Right ventricle myocardium inferior (tissue), 1 donor: Measurements from ENCODE around the gene IGFBPL1. TPM values are rescaled to one million over a fixed set of nuclear protein-coding genes. Genes with fewer than 3 reads are reported as not detected.
"Not testable (repeated sequence)": the region's sequence is repeated elsewhere in the genome, so short reads cannot be mapped to it uniquely, and the experiment has no call there.

Source experiments
- ATAC-seq: fragments of 200-7000 bp; cut with Tn5 transposase; one replicate; pipeline ENCODE4 v1.9.1; 2020; ENCODE audit warnings: mild to moderate bottlenecking, moderate library complexity
- DNase-seq: peaks from one replicate; pipeline ENCODE4 v3.0.0; 2021; ENCODE audit errors: missing footprints
- intact Hi-C: fragments of 100-400 bp; cut with DNase I; formaldehyde crosslinking; loops from one replicate; pipeline ENCODE4 v1.11.0; 2022
- total RNA-seq: library from RNA; stranded (reverse); fragmentation: NEBNext Ultra II Directional; extraction: Animal tissue kit (Norgen Biotek cat#: 25700); gene quantifications from one replicate; pipeline ENCODE4 v1.2.1, GENCODE V29; 2021
- donor health status: DM: no; HTN: yes; CAD: no; lungs with severe emphysema.

IGFBPL1 gene
- total RNA-seq, 1 donor from 2014 or later = not detected

DNA sequence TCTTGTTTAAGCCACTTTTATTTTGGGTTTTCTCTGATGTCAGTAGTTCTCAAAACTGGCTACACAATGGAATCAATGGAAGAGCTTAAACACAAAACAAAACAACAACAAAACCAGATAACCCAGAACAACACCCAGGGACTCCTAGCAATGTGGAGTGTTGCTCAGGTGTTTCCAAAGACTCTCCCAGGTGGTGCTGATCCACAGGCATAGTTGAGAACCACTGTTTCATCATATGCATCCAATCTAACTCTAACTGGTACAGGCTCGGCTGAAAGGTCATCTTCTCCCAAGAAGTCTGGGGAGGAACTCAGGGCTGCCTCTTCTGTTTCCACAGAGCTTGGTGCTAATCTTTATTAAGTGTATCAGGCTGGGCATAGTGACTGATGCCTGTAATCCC lies 37.2 kb downstream of the IGFBPL1 start:
- ATAC-seq = no peak
- DNase-seq = no peak
- intact Hi-C loops = no loop called here

DNA sequence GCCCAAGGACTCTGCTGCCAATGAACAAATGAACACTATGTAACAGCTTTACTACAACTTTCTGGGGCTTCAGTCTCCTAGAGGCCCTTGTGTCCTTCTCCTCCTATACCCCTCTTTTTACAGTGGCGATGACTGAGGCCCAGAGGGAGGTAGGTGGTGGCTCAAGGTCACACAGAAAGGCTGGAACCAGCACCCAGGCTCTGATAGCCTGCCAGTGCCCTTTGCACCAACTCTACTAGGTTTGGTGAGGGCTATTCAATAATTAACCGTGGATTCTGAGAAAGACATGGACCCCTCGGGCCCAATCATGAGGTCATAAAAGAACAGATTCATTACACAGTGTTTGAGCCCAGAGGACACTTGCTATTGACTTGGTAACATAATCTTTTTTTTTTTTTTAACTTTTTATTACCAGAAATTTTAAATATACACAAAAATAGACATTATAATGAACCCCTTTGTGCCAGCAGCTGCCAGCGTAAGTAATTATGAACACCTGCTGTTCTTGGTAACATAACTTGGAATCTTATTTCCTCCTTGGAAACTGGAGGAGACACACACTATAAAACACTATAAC lies 37.8 kb downstream of the IGFBPL1 start:
- ATAC-seq (no peak), DNase-seq (no peak)
- intact Hi-C loops = no loop called here

DNA sequence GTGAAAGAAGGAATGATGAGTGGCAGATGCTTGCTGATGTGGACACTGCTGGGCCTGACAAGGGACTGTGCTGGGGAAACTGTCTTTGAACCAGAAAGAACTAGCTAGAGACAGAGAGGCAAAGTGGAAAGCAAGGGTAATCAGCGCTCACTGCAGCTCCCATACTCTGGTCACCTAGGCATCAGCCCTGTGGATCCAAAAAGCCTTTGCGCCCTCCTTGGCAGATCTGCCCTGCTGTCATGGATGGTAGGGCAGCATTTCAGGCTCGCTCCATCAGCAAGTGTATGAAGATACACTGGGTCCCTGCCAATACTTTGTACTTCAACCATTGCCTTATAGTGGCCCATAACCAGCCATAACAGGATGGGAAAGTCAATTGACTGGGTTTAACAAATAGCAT lies 38.4 kb downstream of the IGFBPL1 start:
- intact Hi-C loops = no loop called here
- ATAC-seq = no peak
- DNase-seq = no peak

DNA sequence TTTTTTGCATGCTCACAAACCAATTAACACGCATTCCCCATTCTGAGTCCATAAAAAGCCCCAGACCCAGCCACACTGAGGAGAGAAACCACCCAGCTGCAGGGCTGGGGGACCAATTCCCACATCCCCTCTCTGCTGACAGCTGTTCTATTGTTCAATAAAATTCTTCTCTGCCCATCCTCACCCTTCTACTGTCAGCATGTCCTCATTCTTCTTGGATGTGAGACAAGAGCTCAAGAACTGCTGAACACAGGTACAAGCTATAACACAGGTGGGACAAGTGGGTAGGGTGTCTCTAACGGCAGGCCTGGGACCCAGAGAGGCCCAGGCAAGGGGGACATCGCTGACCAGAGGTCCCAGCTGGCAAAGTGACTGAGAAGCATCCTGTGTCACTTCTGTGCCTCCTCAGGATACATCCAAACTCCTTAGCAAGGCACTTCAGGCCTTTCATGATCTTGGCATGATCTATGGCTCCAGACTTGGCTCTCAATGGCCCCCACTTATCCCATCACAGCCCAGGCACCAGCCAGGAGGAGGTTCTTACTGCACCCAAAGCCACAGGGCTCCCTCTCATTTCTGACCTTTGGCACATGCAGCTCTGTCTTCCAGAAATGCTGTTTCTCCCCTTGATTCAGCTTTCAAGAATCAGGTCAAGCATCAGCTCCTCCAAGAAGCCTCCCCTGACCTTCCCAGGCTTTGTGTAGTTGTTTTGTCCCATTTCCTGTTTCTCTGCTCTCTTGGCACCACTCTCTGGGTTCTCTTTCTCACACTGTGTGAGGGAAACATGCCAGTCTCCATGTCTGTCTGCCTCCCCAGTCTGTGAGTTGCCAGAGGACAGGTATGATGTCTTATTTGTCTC lies 39.0 kb downstream of the IGFBPL1 start:
- ATAC-seq = no peak
- intact Hi-C loops = no loop called here
- no peak for DNase-seq

DNA sequence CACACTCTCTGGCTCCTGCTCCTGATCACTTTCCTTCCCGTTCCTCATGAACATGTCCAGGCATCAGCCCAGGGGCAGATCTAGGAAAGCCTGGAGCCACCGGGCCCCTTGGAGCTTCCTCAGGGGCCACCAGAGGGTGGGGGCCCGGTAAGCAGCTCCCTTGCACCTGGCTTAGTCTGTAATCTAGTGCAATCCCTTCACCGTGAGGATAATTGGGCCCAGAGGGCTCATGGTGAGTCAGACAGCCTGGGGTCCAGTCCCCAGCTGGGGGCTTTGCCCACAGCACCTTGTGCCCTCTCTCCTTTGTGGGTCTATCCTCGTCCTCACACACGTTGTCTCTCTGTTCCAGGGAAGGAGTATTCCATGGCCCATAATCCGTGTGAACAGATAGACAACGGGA lies 42.1 kb downstream of the IGFBPL1 start:
- ATAC-seq = no peak
- intact Hi-C loops = no loop called here
- DNase-seq = no peak

DNA sequence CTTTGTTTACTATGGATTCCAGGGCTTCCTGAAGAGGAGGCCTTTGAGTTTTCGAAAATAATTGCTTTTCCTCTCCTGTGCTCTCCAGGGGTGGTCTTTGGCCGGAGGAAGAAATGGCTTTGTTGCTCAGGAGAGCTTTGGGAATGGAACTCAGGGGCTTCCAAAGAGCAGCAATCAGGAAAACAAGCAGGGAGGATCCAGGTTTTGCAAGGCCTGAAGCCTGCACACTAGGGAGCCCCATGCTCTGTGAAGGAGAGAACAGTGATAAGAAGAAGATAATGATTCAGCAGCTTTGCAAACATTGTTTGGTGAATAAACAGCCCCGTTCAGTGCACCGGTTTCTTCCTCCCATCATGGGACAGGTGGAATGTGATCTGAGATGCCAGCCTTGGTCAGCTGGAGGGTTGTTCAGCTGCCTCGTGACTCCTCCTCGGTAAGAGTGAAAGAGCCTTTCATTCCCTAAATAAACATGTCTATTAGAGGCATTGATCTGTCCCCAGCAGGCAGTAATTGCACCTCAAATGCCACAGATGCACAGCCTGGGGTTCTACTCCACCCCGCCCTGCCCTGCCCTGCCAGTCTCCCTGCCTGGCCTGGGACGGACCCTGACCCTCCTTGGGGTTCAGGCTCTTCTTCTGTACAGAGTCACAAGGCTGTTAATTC lies 43.3 kb downstream of the IGFBPL1 start:
- ATAC-seq = no peak
- DNase-seq = no peak
- intact Hi-C loops = no loop called here

DNA sequence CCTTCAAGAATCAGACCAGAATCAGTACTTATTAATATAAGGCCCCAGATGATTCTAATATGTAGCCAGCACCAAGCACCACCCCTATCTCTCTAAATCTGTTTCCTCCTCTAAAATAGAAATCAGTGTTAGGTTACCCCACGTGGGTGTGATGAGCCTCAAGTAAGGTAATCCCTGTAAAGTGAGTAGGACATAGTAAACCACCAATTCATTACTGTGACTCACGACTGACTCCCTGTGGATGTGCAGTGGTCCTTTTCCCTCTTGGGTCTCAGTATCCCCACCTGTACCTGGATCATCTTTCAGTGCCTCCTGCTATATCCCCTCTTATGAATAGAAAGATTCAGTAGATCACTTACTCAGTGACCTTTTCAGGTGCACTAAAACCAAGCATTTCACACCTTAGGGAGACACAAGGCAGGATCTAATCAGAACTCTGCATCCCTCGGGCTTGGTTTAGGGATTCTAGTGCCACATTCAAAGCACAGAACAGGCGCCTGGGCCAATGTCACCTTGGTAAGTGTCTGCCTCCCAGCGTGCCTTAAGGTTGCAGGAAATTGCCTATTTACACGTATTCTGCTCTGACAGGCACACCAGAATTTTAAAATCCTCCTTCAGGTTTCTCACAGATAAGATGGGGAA lies 43.9 kb downstream of the IGFBPL1 start:
- DNase-seq (no peak), ATAC-seq (no peak)
- intact Hi-C loops = no loop called here

DNA sequence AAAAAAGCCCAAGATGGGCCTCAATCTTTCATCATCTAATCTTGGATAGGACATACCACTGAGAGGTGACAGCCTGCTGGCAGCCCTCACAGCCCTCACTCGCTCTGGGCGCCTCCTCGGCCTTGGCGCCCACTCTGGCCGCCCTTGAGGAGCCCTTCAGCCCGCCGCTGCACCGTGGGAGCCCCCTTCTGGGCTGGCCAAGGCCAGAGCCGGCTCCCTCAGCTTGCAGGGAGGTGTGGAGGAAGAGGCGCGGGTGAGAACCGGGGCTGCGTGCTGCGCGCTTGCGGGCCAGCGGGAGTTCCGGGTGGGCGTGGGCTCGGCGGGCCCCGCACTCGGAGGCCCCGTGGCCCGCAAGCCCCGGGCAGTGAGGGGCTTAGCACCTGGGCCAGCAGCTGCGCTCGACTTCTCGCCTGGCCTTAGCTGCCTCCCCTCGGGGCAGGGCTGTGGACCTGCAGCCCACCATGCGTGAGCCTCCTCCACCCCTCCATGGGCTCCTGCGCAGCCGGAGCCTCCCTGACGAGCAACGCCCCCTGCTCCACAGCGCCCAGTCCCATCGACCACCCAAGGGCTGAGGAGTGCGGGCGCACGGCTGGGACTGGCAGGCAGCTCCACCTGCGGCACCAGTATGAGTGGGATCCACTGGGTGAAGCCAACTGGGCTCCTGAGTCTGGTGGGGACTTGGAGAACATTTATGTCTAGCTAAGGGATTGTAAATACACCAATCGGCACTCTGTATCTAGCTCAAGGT lies 46.7 kb downstream of the IGFBPL1 start:
- intact Hi-C loops, ATAC-seq, DNase-seq: not testable (repeated sequence)

DNA sequence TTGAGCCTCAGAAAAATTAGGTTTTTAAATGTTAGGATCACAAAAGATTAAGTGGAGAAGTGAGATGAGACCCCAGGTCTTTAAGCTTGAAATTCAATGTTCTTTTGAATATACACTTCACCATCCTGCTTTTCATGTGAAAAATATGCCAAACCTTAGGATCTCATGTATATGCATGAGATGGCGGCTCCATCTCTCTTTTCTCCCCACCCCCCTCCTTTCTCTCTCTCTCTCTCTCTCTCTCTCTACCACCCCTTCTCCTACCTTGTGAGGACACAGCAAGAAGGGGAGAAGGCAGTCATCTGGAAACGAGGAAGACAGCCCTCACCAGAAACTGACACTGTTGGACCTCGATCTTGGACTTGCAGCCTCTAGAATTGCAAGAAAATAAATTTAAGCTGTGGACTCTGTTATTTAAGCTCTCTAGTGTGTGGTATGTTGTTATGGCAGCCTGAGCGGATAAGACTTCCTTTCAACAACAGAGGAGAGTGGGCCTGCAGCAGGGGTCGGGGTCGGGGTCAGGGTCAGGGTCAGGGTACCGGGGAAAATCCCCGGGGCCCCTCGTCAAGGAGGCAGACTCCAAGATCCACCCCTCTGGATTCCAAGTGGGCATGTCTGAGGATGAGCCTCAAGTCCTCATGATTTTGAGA lies 48.1 kb downstream of the IGFBPL1 start:
- ATAC-seq (no peak), DNase-seq (no peak)
- intact Hi-C loops = no loop called here

DNA sequence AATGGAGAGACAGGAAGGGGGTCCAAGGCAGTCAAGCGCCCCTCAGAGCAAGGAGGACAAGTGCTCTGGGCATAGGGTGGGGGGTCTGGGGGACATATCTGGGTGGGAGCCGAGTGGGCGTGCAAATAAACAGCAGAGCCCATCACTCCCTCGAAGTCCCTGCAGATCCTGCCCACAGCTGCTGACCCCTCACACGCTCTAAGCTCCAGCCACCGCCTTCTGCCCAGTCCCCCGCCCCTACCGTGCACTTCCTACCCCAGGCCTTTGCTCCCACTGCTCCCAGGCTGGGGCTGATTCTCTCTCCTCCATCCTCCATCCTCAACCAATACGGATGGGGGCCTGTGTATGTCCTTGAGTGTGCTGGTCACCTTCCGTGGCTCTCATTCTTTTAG lies 48.7 kb downstream of the IGFBPL1 start:
- intact Hi-C loops = no loop called here
- ATAC-seq = no peak

DNA sequence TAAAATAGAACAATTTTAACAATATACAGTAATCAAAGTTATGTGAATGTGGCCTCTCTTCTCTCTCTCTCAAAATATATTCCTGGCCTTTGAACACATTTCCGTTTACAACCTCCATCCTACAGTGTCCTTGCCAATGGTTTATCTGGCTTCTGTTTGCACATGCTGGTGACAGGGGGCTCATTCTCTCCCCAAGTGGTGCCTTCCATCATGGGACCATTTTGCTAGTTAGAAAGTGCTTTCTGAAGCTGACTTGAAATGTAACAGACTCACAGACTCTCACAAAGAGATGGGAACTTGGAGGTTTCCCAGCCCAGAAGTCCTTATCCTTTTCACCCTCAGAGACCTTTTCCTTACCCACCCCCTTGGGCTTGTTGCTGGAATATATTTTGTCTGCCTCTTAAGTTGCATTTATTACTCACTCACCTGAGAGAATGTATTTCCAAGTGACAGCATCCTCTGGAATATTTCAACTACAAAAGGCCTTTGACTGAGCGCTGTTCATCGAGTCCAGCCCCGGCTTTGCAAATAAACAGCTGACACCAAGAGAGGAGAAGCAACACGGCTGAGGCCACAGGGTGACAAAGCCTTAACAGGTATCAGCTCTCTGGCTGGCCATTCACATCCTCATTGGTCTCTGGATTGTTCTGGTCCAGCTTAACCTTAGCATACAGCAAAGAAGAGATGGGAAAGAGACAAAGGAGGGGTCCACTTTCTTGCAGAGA lies 49.2 kb downstream of the IGFBPL1 start:
- no peak for ATAC-seq
- no peak for DNase-seq
- intact Hi-C loops = no loop called here

More for the DNA sequence above, 48.7 kb downstream of the IGFBPL1 start:
- DNase-seq = no peak

DNA sequence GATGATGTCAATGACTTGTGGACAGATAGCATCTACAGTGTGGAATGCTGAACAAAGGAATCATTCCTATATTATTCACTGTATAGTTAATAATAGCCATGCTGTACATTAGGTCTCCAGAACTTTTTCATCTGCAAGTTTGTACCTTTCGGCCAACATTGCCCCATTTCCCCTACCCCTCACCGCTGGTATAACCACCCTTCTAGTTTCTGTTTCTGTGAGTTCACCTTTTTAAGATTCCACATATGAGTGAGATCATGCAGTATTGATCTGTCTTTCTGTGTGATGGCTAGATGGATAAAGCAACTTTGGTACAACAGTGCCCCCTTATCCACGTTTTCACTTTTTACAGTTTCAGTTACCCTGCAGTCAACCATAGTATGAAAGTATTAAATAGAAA lies 50.6 kb downstream of the IGFBPL1 start:
- intact Hi-C loops = no loop called here
- ATAC-seq (no peak), DNase-seq (no peak)

DNA sequence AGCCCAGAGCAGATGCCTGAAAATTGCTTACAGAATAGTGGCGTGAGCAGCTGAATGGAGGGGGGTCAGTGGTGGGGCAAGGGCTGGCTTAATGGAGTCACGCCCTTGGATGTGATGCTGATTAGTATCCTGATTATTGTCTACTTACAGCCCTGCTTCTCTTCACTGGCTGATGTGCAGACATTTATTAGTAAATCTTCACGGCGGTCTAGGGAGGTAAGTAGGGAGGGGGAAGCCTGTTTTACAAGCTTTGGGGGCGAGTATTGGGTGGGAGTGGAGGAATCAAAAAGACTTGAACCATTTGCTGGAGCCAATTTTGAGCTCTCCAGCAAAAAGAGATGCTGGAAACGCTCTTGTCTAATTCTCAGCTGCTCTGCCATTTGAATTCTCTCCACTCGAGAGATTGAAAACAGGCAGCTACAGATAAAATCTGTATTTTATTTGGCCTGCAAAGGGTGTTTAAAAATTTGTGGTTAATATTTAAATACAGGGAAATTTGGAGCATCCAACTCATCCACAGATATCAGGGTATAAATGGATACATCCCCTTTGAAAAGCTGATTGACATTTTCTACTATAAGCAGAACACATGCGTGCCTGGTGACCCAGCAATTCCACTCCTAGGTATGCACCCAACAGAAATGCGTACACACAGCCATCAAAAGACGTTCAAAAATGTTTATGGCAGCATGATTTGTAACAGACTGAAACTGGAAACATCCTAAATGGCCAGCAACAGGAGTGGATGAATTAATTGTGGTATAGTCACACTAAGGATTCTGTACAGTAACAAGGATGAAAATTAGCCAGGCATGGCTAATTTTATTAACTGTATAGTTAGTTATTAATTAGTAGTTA lies 51.3 kb downstream of the IGFBPL1 start:
- no peak for ATAC-seq
- no peak for DNase-seq
- intact Hi-C loops = no loop called here

DNA sequence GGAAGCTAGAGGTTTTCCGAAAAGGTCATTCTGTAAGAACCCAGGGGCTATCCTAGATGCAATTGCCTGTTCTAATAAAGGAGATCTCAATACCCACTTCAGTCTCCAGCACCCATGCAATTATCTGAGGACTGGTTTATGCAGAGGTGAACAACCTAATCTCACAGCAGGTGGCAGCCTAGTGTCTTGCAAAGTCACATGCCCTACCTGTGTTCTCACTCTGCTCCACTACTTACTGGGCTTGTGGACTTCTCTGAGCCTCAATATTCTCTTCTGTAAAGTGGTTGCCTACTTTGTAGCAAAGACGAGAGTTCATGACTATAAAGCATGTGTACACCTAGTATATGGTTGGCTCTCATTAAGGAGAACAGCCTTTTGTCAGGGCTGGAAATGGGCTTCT lies 52.8 kb downstream of the IGFBPL1 start:
- DNase-seq = no peak
- no peak for ATAC-seq
- intact Hi-C loops = no loop called here

DNA sequence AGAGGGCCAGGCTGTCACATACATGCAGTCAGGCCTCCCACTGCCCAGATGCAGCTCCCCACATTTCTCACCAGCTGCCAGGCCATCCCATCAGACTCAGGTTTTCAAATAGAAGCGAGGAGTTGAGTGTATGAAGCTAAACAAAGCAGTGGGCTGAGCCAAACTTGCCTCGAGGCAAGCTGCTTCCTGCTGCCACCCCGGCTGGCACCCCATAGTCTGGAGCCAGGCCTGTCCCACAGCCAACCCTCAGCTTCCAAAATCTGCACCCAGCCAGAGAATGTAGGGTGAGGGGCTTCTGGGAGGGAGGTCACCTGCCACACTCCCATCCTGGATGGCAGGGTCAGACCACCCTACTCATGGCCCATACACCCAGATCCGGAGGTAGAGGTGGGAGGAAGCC lies 54.1 kb downstream of the IGFBPL1 start:
- intact Hi-C loops = no loop called here
- ATAC-seq = no peak
- no peak for DNase-seq

DNA sequence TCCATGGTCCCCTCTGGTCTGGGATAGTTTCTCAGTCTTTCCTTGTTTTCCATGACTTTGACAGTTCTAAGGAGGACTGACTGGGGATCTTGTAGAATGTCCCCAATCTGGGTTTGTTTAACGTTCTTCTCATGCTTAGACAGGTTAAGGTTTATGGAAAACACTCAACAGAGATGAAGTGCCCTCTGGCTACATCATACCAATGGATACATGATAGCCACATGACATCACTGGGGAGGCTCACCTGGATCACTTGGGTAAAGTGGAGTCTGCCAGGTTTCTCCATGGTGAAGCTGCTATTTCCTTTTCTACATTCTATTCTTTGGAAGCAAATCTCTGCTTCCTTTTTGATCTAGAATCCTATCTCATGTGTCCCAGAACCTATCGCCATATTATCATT lies 55.5 kb downstream of the IGFBPL1 start:
- no peak for ATAC-seq
- intact Hi-C loops = loop anchor here (1.0 kb wide), 1 partner anchor 11 kb away; no protein-coding TSS in a partner anchor

DNA sequence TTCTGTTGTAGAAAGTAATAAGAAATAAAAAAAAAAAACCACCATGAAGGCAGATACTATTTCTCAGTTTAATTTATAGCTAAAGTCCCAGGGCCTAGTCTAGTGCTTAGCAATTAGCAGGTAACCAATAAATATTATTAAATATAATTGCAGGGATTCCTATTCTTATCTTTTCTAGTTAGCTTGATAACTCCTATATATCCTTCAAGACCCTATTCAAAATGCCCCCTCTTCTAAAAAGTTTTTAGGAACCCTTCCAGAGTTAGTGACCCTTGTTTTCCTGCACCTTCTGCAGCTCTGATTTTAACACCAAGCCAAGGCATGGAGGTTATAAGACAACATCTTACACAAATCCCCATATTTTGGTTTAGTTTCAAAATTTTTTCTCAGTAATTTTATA lies 56.4 kb downstream of the IGFBPL1 start:
- intact Hi-C loops = no loop called here
- ATAC-seq (no peak), DNase-seq (no peak)

More for the DNA sequence above, 55.5 kb downstream of the IGFBPL1 start:
- DNase-seq = no peak
